Measurements from ENCODE around the gene ABI3. TPM values are rescaled to one million over a fixed set of nuclear protein-coding genes. Genes with fewer than 3 reads are reported as not detected.
A peak's percentile ranks its signal among the peaks of the same experiment; 100 is the strongest.

The ABI3 gene
- total RNA-seq, 8 experiments from 2014 or later: 0.17 to 14.1 (median 1.7) TPM; not detected in 2

- H3K4me3 ChIP-seq: no peak overlapping the region
- WGBS, 10 experiments: 0 to 60% (median 3%) methylated on average over 1 to 4 of the region's 31 CpGs; no CpG with 5 or more reads in 4 of the 10 experiments
- H3K27ac ChIP-seq: no peak overlapping the region
- H3K4me1 ChIP-seq (replicated peaks in 1 of 2): no peaks in the 10 kb centered on the region
- peak; percentile 9 to 69 (median 46) for ATAC-seq (replicated peaks in 6 of 8)
- in situ Hi-C loops (cut with MboI; ENCODE audit: low pct_unique_long_range_greater_than_20kb in 2 of 9, low sequenced_read_pairs in 9 of 9, unreplicated experiment in 9 of 9): no loop called here
Measured at GRCh38 chr17:49223517-49224197, 13.2 kb downstream of the ABI3 start.

- Histone ChIP-seq H3K4me3 (no peak overlapping the region), H3K4me1 (replicated peaks in 1 of 2) (no peaks in the 10 kb centered on the region), H3K27ac (no peak overlapping the region)
- peak in 4 of 8 experiments; percentile 18 to 32 (median 27) for ATAC-seq (replicated peaks in 6 of 8)
- 2 to 4% (median 3%) methylated on average over 7 to 17 of the region's 95 CpGs; no CpG with 5 or more reads in 7 of the 10 experiments for WGBS, 10 experiments
- in situ Hi-C loops (cut with MboI; ENCODE audit: low pct_unique_long_range_greater_than_20kb in 2 of 9, low sequenced_read_pairs in 9 of 9, unreplicated experiment in 9 of 9): no loop called here
Measured at GRCh38 chr17:49224198-49224996, 13.9 kb downstream of the ABI3 start.

GRCh38 chr17:49224997-49225337, 14.5 kb downstream of the ABI3 start:
- in situ Hi-C loops (cut with MboI; ENCODE audit: low pct_unique_long_range_greater_than_20kb in 2 of 9, low sequenced_read_pairs in 9 of 9, unreplicated experiment in 9 of 9): no loop called here
- ATAC-seq (replicated peaks in 6 of 8): no peak

GRCh38 chr17:49225554-49226236, 15.2 kb downstream of the ABI3 start:
- in situ Hi-C loops (cut with MboI; ENCODE audit: low pct_unique_long_range_greater_than_20kb in 2 of 9, low sequenced_read_pairs in 9 of 9, unreplicated experiment in 9 of 9): no loop called here
- 40 to 100% (median 77%) methylated on average over 1 to 3 of the region's 8 CpGs; no CpG with 5 or more reads in 6 of the 10 experiments for WGBS, 10 experiments
- H3K27ac ChIP-seq: no peak overlapping the region
- no peak overlapping the region for H3K4me3 ChIP-seq
- H3K4me1 ChIP-seq (replicated peaks in 1 of 2): no peaks in the 10 kb centered on the region
- ATAC-seq (replicated peaks in 6 of 8): no peak

More at GRCh38 chr17:49224997-49225337, 14.5 kb downstream of the ABI3 start:
- no peak overlapping the region for H3K4me3 ChIP-seq
- H3K4me1 ChIP-seq (replicated peaks in 1 of 2): no peaks in the 10 kb centered on the region
- WGBS, 10 experiments: 20 to 67% (median 50%) methylated on average over 1 to 2 of the region's 11 CpGs; no CpG with 5 or more reads in 6 of the 10 experiments
- H3K27ac ChIP-seq: no peak overlapping the region

GRCh38 chr17:49226771-49227435, 16.4 kb downstream of the ABI3 start:
- in situ Hi-C loops (cut with MboI; ENCODE audit: low pct_unique_long_range_greater_than_20kb in 2 of 9, low sequenced_read_pairs in 9 of 9, unreplicated experiment in 9 of 9): no loop called here
- H3K4me3 ChIP-seq: no peak overlapping the region
- 20 to 100% (median 70%) methylated on average over 1 to 3 of the region's 3 CpGs; no CpG with 5 or more reads in 2 of the 10 experiments for WGBS, 10 experiments
- ATAC-seq (replicated peaks in 6 of 8): no peak
- H3K4me1 ChIP-seq (replicated peaks in 1 of 2): peaks cover 0 to 2% of the 10 kb centered on the region in 2 donors
- H3K27ac ChIP-seq: no peak overlapping the region

GRCh38 chr17:49227436-49228261, 17.1 kb downstream of the ABI3 start:
- Histone ChIP-seq H3K27ac (no peak overlapping the region), H3K4me3 (no peak overlapping the region), H3K4me1 (replicated peaks in 1 of 2) (peaks cover 0 to 2% of the 10 kb centered on the region in 2 donors)
- in situ Hi-C loops (cut with MboI; ENCODE audit: low pct_unique_long_range_greater_than_20kb in 2 of 9, low sequenced_read_pairs in 9 of 9, unreplicated experiment in 9 of 9): no loop called here
- 0 to 40% (median 14%) methylated on average over 1 to 4 of the region's 5 CpGs; no CpG with 5 or more reads in 4 of the 10 experiments for WGBS, 10 experiments
- peak; percentile 9 to 46 (median 44) for ATAC-seq (replicated peaks in 6 of 8)

- in situ Hi-C loops (cut with MboI; ENCODE audit: low pct_unique_long_range_greater_than_20kb in 2 of 9, low sequenced_read_pairs in 9 of 9, unreplicated experiment in 9 of 9): no loop called here
- no peak for ATAC-seq (replicated peaks in 6 of 8)
- 6 to 100% (median 58%) methylated on average over 1 to 5 of the region's 6 CpGs; no CpG with 5 or more reads in 4 of the 10 experiments for WGBS, 10 experiments
- H3K27ac ChIP-seq: no peak overlapping the region
- H3K4me3 ChIP-seq: no peak overlapping the region
- H3K4me1 ChIP-seq (replicated peaks in 1 of 2): peaks cover 0 to 2% of the 10 kb centered on the region in 2 donors
Measured at GRCh38 chr17:49229076-49229804, 18.7 kb downstream of the ABI3 start.

- in situ Hi-C loops (cut with MboI; ENCODE audit: low pct_unique_long_range_greater_than_20kb in 2 of 9, low sequenced_read_pairs in 9 of 9, unreplicated experiment in 9 of 9): no loop called here
- ATAC-seq (replicated peaks in 6 of 8): peak; percentile 2 to 36 (median 27)
- WGBS, 10 experiments: 0 to 95% (median 47%) methylated on average over 2 to 4 of the region's 36 CpGs; no CpG with 5 or more reads in 7 of the 10 experiments
- H3K4me1 ChIP-seq (replicated peaks in 1 of 2): peaks cover 0 to 2% of the 10 kb centered on the region in 2 donors
- H3K27ac ChIP-seq: no peak overlapping the region
- H3K4me3 ChIP-seq: peak overlapping the region; percentile 43 to 75 (median 63)
Measured at GRCh38 chr17:49229805-49230600, 19.5 kb downstream of the ABI3 start.

- ATAC-seq (replicated peaks in 6 of 8): peak; percentile 81 to 99 (median 98)
- Histone ChIP-seq H3K4me3 (peak within 1 kb of the TSS; percentile 43 to 75 (median 63)), H3K27ac (no peak within 1 kb of the TSS), H3K4me1 (replicated peaks in 1 of 2) (peaks cover 0 to 2% of the 10 kb centered on the region in 2 donors)
- in situ Hi-C loops (cut with MboI; ENCODE audit: low pct_unique_long_range_greater_than_20kb in 2 of 9, low sequenced_read_pairs in 9 of 9, unreplicated experiment in 9 of 9): no loop called here
- WGBS, 10 experiments: 0 to 41% (median 0%) methylated on average over 1 to 14 of the region's 58 CpGs; no CpG with 5 or more reads in 3 of the 10 experiments
Measured at GRCh38 chr17:49230636-49231562, 20.4 kb downstream of the ABI3 start, which contains the start of gene PHOSPHO1. Gene PHOSPHO1, minus strand, starts transcription at chr17:49230787. Its CDS starts 4,096 bp downstream, at chr17:49226691.

GRCh38 chr17:49231563-49231894, 21.0 kb downstream of the ABI3 start:
- in situ Hi-C loops (cut with MboI; ENCODE audit: low pct_unique_long_range_greater_than_20kb in 2 of 9, low sequenced_read_pairs in 9 of 9, unreplicated experiment in 9 of 9): no loop called here
- Histone ChIP-seq H3K4me3 (no peak overlapping the region), H3K27ac (no peak overlapping the region), H3K4me1 (replicated peaks in 1 of 2) (peaks cover 0 to 2% of the 10 kb centered on the region in 2 donors)
- ATAC-seq (replicated peaks in 6 of 8): no peak
- 10 to 71% (median 49%) methylated on average over 2 to 6 of the region's 7 CpGs; no CpG with 5 or more reads in 5 of the 10 experiments for WGBS, 10 experiments
